NCI-H526 (cell line): Measurements from ENCODE around the gene DLEC1.
"Not testable (repeated sequence)": the region's sequence is repeated elsewhere in the genome, so short reads cannot be mapped to it uniquely, and the experiment has no call there.

Experiments used
- DNase-seq, 2 experiments: peaks; one replicate each; lab custom pipeline; 2025; lab: John Stamatoyannopoulos, UW

The DLEC1 gene

DNA sequence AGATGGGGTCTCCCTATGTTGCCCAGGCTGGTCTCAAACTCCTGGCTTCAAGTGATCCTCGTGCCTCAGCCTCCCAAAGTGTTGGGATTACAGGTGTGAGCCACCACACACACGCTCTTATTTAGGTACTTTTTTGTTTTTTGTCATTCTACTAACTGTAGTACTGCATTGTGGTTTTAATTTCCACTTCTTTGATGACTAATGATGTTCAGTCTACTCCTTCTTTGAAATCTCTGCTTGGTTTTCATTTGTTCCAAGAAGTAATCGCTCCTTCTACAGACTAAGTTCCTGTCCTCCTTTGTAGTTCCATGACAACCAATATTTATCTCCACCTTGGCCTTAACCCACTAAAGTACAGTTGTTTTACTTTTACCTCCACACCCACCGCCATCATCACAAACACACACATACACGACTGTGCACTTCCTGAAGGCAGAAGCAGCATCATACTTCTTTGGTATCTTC is 529 bp upstream of the DLEC1 start:
- no peak for DNase-seq

DNA sequence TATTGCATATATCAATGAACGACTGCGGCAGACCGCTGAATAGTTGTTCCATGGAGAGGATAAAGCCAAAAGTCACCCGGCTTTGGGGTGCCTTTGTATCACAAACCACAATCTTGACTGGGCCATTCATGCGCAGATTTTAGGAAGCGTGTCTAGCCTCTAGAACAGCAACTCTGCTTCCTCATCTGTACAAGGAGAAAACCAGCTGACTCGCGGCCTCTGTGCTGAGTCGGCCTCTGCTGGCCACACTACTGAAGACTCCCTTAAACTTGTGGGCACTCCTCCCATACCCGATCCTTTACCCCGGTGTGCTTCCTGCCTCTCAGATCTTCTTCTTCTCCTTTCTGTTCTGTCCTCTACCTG is 872 bp downstream of the DLEC1 start:
- DNase-seq: peak in 1 of 2 experiments; percentile 22

DNA sequence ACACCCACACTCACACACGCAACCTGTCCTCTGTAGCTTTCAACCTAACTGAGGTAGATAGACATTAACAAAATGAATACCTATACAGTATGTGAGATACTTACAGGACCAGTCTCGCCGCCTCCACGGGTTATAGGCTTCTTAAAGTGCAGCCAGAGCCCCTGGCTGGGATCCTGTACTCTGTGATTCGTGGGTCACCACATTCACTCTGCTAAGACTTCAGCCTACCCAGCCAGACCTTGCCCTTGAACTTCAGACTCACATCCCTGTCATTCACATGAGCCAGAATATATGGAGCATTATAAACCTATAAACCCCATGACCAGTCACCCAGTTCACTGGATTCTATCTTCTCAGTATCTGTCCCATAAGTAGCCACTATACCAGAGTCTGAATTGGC is 1.4 kb downstream of the DLEC1 start:
- DNase-seq: no peak

DNA sequence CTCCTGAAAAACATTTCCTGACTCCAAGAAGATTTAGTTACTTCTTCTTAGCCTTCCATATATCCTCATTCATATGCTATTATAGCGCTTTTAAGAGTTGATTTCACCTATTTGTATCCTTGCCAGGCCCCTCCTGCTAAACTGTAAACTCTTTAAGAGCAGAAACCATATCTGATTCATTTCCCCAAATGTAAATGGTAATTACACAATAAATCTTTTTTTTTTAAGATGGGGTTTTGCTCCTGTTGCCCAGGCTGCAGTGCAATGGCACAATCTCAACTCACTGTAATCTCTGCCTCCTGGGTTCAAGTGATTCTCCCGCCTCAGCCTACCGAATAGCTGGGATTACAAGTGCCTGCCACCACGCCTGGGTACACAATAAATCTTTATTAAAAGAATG is 4.5 kb downstream of the DLEC1 start:
- no peak for DNase-seq

DNA sequence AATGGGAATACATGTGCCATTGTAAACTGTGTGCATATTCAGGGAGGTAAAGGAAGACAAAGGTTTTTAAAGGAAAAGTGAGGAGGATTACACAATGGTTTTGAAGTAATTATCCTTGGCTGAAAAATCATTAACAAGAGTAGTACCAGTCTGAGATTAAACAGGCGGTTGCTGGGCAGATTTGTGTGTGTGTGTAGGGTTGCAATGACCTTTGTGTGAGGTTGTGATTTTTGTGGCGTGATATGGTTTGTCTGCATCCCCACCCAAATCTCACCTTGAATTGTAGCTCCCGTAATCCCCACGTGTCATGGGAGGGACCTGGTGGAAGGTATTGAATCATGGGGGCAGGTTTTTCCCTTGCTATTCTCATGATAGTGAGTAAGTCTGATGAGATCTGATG is 7.0 kb downstream of the DLEC1 start:
- DNase-seq: no peak

DNA sequence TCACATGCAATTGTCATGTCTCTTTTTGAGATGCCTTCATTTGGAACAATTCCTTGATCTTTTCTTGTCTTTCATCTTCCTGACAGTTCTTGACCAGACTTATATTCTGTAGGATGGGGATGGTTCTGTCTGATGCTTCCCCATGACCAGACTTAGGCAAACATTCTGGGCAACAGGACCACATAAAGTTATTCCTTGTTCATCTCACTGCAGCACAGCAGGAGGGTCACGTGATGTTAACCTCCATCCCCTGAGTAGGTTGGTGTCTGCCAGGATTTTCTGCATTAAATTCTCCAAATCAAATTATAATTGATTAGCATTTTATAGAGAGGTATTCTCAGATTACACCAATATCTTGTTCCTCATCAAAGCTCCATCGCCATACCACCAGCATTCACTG is 7.8 kb downstream of the DLEC1 start:
- no peak for DNase-seq

DNA sequence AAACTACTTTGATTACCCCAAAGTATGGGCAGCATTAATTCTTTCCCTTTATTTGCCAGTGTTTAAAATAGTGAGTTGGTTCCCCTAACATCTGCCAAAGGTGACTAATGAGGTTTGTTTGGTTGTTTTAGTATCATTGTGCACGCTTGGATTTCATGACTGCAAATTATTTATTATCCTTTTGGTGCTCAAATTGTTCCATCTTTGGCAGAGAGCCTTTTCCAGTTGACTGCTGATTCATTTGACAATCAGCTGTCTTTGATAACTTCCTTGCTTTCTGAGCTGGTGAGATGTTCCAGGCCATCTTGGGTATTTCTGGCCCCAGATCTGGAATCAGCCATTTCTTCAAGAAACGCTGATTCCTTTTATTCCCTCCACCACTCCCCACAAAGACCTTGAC is 8.9 kb downstream of the DLEC1 start:
- no peak for DNase-seq

DNA sequence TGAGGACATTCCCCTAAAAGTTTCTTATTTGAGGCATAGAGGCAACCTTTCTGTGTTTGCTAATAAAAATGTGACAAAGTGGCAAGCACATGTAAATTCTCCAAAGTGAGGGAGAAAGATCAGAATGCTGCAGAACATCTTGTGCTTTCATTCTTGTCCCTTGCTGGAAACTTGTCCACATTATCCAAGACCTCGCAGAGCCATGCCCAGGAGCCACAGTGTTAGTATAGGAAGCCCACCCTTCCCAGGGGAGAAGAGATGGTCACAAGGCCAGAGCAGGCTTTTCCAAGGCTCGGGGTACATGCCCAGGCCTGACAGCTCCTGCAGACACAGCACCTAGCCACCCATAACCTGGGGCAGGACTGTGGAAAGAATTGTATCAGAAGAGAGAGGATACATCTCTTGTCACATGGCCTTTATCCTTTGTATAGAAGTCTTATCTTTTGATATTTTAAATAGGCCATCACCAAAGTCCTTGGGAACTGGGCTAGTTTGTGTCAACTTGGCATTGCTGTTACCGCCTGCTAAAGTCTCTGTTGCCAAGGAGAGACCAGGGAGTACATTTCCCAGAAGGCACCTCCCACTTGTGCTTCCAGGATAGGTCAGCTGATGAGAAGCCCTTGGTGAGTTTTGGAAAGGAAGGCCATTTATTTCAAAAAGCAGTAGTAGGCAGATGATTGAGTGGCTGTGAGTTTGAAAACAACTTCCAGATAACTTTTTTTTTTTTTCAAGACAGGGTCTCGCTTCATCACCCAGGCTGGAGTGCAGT is 10.5 kb downstream of the DLEC1 start:
- no peak for DNase-seq

DNA sequence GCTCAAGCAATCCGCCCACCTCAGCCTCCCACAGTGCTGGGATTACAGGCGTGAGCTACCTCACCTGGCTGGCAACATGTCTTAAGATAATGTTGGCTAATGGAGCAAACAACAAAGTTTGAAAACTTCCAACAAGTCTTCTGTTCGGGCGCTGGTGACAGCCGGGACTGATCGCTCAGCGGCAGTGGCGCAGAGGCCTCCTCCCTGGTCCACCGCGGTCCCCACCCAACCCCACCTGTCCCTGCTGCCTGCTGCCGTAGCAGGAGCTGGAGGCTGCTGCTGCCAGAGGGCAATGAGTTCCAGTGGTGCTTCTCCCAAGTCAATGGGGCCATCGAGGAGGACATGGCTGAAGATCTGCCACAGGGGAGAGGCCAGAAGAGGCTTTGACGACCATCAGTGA is 12.1 kb downstream of the DLEC1 start:
- DNase-seq: no peak

DNA sequence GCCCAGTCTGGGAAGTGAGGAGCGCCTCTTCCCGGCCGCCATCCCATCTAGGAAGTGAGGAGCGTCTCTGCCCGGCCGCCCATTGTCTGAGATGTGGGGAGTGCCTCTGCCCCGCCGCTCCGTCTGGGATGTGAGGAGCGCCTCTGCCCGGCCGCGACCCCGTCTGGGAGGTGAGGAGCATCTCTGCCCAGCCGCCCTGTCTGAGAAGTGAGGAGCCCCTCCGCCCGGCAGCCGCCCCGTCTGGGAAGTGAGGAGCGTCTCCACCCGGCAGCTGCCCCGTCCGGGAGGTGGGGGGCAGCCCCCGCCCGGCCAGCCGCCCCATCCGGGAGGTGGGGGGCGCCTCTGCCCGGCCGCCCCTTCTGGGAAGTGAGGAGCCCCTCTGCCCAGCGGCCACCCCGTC is 14.3 kb downstream of the DLEC1 start:
- not testable (repeated sequence) for DNase-seq

DNA sequence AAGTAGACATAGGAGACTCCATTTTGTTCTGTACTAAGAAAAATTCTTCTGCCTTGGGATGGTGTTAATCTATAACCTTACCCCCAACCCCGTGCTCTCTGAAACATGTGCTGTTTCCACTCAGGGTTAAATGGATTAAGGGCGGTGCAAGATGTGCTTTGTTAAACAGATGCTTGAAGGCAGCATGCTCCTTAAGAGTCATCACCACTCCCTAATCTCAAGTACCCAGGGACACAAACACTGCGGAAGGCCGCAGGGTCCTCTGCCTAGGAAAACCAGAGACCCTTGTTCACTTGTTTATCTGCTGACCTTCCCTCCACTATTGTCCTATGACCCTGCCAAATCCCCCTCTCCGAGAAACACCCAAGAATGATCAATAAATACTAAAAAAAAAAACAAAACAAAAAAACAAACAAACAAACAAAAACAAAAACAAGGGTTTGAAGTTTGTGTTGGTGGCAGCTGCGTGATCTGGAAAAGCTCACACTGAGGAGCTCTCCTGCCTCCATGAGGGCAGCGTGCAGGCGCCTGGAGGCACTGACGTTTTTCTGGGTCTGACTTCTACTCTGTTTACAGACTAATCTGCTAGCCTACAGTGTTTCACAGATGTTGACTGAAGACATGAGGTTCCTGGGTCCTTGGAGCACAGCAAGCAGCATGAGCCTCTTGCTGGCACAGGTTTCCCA is 14.9 kb downstream of the DLEC1 start:
- DNase-seq: not testable (repeated sequence)

DNA sequence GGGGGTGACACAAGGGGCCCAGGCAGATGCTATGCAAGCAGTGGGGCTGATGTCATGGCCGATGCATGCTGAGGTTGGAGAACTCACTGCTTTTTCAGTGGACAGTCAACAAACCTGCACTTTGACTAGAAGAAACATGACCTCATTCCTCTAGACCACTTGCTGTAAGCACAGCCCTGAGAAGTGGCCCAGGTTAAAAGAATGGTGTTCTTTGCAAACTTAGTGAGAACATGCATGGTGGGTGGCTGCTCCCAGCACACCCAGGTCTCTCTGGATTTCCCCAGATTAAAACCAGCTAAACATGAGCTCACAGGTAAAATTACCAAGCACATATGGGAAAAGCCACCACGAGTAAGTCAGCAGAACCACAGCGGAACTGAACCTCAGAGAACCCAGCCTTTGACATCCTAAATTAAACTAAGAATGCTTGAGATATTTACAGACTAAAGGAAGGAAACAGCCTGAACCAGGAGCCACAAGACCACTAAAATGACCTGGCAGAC is 15.5 kb downstream of the DLEC1 start:
- DNase-seq: no peak

DNA sequence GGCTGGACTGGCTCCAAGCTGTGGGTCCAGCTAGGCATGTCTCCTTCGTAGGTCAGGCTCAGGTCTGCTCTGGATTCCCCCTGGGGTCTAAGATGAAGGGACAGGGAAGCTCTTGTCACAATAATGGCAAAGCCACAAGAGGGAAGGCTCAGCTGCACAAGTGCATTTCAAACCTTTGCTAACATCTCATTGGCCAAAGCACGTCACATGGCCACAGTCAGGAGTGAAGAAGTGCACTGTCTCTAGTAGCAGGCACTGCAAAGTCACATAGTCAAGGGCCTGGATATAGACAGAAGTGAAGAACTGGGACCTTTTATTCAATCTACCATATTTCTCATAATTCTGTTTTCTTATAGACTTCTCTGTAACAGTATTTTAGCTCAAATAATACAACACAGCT is 20.1 kb downstream of the DLEC1 start:
- no peak for DNase-seq

DNA sequence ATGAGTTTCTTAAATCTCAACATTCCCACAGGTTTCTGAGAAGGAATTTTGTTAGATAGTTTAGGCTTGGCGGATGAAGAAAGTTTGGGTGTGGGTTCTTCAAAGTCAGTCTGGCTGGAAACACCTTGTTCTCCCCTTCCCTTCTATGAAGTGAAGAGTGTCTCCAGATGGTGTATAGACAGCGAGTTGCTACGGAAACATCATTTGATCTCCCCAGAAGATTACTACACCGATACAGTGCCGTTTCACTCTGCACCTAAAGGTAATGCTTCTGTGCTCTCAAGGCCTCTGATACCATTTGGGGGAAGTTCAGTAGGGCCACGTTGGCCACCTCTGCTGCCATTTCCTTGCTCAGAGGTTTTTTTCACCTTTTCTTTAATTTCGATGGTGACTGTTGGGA is 20.6 kb downstream of the DLEC1 start:
- no peak for DNase-seq

DNA sequence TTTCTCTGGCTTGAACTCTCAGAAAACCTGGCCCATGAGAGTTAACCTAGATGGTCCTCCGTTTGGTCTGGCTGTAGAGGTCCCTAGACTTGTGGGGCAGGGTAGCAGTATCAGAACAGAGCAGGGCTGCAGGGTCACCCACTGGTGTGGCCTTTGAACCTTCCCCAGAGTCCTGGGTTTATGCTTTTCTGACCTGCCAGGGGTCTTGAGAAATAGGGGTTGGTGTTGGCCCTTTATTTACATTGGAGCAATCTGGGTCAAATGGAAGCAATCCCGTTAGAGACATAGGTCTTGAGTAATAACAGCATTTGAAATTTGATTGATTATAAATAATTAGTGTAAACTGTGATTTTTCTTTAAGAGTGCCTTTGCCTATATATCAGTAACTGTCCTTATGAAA is 23.8 kb downstream of the DLEC1 start:
- no peak for DNase-seq

DNA sequence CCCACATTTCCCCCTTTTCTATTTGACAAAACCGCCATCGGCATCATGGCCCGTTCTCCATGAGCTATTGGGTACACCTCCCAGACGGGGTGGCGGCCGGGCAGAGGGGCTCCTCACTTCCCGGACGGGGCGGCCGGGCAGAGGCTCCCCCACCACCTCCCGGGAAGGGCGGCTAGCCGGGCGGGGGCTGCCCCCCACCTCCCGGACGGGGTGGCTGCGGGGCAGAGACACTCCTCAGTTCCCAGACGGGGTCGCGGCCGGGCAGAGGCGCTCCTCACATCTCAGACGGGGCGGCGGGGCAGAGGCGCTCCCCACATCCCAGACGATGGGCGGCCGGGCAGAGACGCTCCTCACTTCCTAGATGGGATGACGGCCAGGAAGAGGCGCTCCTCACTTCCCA is 25.4 kb downstream of the DLEC1 start:
- not testable (repeated sequence) for DNase-seq

DNA sequence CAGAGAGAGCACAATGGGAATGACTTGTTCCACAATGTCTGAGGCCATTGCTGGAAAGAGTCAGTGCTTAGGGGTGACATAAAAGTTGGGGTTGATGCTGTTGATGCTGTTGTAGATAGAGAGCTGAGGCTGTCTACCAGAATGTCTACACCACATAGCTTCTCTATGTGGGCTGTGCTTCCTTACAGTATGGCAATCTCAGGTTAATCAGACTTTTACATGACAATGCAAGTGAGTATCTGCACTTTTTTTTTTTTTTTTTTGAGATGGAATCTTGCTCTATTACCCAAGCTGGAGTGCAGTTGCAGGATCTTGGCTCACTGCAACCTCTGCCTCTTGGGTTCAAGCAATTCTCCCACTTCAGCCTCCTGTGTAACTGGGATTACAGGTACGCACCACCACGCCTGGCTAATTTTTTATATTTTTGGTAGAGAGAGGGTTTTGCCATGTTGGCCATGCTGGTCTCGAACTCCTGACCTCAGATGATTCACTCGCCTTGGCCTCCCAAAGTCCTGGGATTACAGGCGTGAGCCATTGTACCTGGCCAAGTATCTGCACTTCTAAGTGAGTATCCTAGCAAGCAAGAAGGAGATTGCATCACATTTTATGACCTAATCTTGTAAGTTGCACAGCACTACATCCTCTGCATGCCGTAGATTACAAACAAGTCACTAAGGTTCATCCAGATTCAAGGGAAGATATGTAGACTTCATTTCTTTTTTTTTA is 28.7 kb downstream of the DLEC1 start:
- no peak for DNase-seq

DNA sequence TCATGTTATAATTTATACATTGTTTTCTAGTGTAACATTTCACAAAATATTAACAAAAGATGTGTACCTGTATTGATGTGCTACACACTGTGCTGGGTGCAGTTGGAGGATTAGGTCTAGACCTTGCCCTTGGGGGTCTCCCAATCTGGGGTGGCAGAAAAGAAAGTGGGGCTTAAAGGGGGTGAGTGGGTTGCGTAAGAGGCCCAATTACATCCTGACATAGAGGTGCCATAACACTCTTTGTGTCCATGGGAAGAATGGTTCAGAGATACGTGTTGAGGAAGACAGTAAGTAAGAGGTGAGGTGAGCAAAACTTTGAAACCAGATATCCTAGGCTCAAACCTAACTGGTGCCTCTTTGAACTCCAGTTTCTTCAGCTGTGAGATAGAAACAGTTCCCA is 31.0 kb downstream of the DLEC1 start:
- DNase-seq: no peak

DNA sequence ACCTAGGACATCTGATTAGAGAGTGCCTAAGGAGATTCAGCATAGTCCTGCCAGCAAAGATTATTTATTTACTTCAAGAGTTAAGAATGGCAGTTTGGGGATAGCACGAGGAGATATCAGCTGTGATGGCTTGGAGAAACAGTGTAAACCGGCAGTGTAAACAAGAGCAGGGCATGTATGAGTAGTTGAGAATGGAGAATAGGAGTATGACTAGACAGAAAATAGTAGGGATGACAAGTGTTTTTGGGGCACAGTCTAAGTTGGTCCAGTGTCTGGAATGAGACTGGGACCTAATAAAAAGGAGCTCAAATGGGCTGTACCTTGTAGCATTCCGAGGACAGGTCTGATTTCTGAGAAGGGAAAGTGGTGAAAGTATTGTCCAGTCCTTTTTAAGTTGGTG is 38.1 kb downstream of the DLEC1 start:
- not testable (repeated sequence) for DNase-seq

DNA sequence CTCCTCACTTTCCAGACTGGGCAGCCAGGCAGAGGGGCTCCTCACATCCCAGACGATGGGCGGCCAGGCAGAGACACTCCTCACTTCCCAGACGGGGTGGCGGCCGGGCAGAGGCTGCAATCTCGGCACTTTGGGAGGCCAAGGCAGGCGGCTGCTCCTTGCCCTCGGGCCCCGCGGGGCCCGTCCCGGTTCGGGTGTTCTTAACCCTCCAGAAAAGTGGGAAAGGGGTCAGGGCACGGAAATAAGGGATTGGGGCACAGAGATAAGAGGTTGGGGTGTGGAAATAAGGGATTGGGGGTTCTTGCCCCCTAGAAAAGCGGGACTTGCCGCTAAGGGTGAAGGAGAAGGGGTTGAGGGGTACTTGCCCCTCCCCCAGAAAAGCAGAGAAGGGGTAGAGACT is 43.3 kb downstream of the DLEC1 start:
- not testable (repeated sequence) for DNase-seq

DNA sequence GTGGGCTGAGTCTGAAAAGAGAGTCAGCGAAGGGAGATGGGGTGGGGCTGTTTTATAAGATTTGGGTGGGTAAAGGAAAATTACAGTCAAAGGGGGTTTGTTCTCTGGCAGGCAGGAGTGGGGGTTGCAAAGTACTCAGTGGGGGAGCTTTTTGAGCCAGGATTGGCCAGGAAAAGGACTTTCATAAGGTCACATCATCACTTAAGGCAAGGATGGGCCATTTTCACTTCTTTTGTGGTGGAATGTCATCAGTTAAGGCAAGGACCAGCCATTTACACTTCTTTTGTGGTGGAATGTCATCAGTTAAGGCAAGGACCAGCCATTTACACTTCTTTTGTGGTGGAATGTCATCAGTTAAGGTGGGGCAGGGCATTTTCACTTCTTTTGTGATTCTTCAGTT is 44.2 kb downstream of the DLEC1 start:
- not testable (repeated sequence) for DNase-seq

DNA sequence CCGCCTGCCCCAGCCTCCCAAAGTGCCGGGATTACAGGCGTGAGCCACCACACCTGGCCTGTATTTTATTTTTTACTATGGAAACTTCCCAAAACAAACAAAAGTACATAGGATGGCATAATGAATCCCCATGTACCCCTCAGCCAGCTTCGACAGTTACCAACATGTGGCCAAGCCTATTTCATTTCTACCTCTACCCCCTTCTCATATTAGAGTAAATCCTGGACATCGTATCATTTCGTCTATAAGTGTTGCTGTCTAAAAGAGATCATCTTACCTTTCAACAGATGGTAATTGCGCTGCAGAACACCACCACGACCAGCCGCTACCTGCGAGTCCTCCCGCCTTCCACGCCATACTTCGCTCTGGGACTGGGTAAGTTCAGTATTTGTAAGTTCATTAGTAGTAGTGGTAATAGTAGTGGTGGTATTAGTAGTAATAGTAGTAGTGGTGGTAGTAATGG is 44.9 kb downstream of the DLEC1 start:
- no peak for DNase-seq
